ENCODE measurements around the gene WDR70.

DNA sequence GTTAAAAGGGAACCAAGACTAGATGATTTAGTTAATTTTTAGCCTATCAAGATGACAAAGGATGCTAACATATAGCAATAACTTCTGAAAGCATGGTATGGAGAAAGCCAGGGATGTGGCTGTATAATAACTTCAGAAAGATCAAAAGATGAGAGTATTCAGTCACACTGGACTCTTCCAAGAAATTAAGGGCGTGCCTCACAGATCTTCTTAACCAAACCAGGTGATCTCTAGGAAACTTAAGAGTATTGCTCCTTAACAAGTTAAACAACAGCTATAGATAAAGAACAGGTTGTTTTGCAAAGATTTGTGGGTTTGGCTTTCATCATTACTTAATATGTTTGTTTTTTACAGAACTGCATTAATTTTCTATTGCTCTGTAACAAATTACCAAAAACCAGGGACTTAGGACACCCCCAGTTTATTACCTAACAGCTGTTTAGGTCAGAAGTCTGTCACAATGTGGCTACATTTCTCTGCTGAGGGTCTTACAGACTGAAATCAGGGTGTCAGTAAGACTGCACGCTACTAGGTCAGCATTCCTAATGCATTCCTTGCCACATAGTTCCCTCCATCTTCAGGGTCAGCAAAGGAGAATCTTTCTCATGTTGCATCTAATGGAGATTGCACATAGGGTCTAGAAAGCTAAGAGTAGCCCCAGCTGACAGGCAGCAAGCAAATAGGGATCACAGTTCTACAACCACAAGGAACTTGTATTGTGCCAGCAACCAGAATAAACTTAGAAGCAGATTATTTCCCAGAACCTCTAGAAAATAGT lies 113.8 kb downstream of the WDR70 start:
- TF ChIP-seq POLR2A (IDR thresholded peaks at IDR 0.05) = no peak
- TF ChIP-seq, protein P1, sequence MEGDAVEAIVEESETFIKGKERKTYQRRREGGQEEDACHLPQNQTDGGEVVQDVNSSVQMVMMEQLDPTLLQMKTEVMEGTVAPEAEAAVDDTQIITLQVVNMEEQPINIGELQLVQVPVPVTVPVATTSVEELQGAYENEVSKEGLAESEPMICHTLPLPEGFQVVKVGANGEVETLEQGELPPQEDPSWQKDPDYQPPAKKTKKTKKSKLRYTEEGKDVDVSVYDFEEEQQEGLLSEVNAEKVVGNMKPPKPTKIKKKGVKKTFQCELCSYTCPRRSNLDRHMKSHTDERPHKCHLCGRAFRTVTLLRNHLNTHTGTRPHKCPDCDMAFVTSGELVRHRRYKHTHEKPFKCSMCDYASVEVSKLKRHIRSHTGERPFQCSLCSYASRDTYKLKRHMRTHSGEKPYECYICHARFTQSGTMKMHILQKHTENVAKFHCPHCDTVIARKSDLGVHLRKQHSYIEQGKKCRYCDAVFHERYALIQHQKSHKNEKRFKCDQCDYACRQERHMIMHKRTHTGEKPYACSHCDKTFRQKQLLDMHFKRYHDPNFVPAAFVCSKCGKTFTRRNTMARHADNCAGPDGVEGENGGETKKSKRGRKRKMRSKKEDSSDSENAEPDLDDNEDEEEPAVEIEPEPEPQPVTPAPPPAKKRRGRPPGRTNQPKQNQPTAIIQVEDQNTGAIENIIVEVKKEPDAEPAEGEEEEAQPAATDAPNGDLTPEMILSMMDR (IDR thresholded peaks at IDR 0.05) = no peak
- no peak for TF ChIP-seq EP300 (IDR thresholded peaks at IDR 0.05)

Data from ovary (tissue), 3 donors.